Ishikawa (cell line): Measurements from ENCODE around the gene FOXK1.

Experiments
- CEBPB ChIP-seq: IDR thresholded peaks from 2 replicates; pipeline ENCODE4 v1.6.1; 2012
- CREB1 ChIP-seq: IDR thresholded peaks from 2 replicates; pipeline ENCODE4 v1.6.1; 2012; ENCODE audit warnings: low read depth
- EGR1 ChIP-seq: IDR thresholded peaks from 2 replicates; pipeline ENCODE4 v1.6.1; 2012
- EP300 ChIP-seq: IDR thresholded peaks from 2 replicates; pipeline ENCODE4 v1.6.1; 2012; ENCODE audit warnings: borderline replicate concordance
- FOXM1 ChIP-seq: IDR thresholded peaks from 2 replicates; pipeline ENCODE4 v1.6.1; 2012; ENCODE audit warnings: low read depth, borderline replicate concordance
- MAX ChIP-seq: IDR thresholded peaks from 2 replicates; pipeline ENCODE4 v1.6.1; 2012
- NFIC ChIP-seq: IDR thresholded peaks from 2 replicates; pipeline ENCODE4 v1.6.1; 2012
- RAD21 ChIP-seq: IDR thresholded peaks from 2 replicates; pipeline ENCODE4 v1.6.1; 2012; ENCODE audit warnings: low read depth
- REST ChIP-seq: IDR thresholded peaks from 2 replicates; pipeline ENCODE4 v1.6.1; 2012; ENCODE audit warnings: low read depth, mild to moderate bottlenecking
- TAF1 ChIP-seq: IDR thresholded peaks from 2 replicates; pipeline ENCODE4 v1.6.1; 2012; ENCODE audit warnings: low read depth, mild to moderate bottlenecking
- TCF12 ChIP-seq: IDR thresholded peaks from 2 replicates; pipeline ENCODE4 v1.6.1; 2012; ENCODE audit warnings: low read depth
- TEAD4 ChIP-seq: IDR thresholded peaks from 2 replicates; pipeline ENCODE4 v1.6.1; 2012
- USF1 ChIP-seq: IDR thresholded peaks from 2 replicates; pipeline ENCODE4 v1.6.1; 2012
- YY1 ChIP-seq: IDR thresholded peaks from 2 replicates; pipeline ENCODE4 v1.6.1; 2012; ENCODE audit warnings: low read depth
- ZBTB7A ChIP-seq: IDR thresholded peaks from 2 replicates; pipeline ENCODE4 v1.6.1; 2012; ENCODE audit warnings: low read depth

The FOXK1 gene

GRCh38 chr7:4727914-4728705, 46.0 kb downstream of the FOXK1 start:
- TF ChIP-seq TEAD4 = no peak
- TF ChIP-seq MAX = no peak
- no peak for TF ChIP-seq ZBTB7A
- TF ChIP-seq EGR1 = no peak
- no peak for TF ChIP-seq TCF12
- TF ChIP-seq FOXM1 = no peak
- TF ChIP-seq NFIC = no peak

- TF ChIP-seq ZBTB7A = no peak
- TF ChIP-seq TEAD4 = no peak
- no peak for TF ChIP-seq EP300
- no peak for TF ChIP-seq FOXM1
- no peak for TF ChIP-seq RAD21
- TF ChIP-seq MAX = no peak
- TF ChIP-seq USF1 = no peak
- TF ChIP-seq REST = no peak
- no peak for TF ChIP-seq NFIC
- TF ChIP-seq TAF1 = no peak
- no peak for TF ChIP-seq CEBPB
- no peak for TF ChIP-seq YY1
- TF ChIP-seq CREB1 = no peak
- no peak for TF ChIP-seq TCF12
These were observed 47.2 kb downstream of the FOXK1 start for GRCh38 chr7:4729266-4729665.

GRCh38 chr7:4730276-4730675, 48.2 kb downstream of the FOXK1 start:
- no peak for TF ChIP-seq REST
- no peak for TF ChIP-seq YY1
- TF ChIP-seq RAD21 = no peak
- no peak for TF ChIP-seq MAX
- TF ChIP-seq EP300 = no peak
- no peak for TF ChIP-seq TEAD4
- TF ChIP-seq EGR1 = no peak
- TF ChIP-seq TCF12 = no peak
- no peak for TF ChIP-seq ZBTB7A
- no peak for TF ChIP-seq NFIC
- no peak for TF ChIP-seq FOXM1
- TF ChIP-seq USF1 = no peak
- no peak for TF ChIP-seq CREB1
- TF ChIP-seq CEBPB = no peak

- TF ChIP-seq CREB1 (no peak), EP300 (no peak), FOXM1 (no peak), MAX (no peak), TEAD4 (no peak), REST (no peak), YY1 (no peak), CEBPB (no peak), USF1 (no peak), TCF12 (no peak), EGR1 (no peak), ZBTB7A (no peak), RAD21 (no peak)
These were observed 48.9 kb downstream of the FOXK1 start for GRCh38 chr7:4730971-4731370.
